WTC11 (cell line): ENCODE data around the gene DYNAP. TPM values are rescaled to one million over a fixed set of nuclear protein-coding genes. Genes with fewer than 3 reads are reported as not detected.

Experiments used
- CBFB ChIP-seq: sonication (generic); formaldehyde crosslinking; IDR thresholded peaks from 2 replicates; pipeline ENCODE4 v1.8.1; 2022; ENCODE audit warnings: mild to moderate bottlenecking, low read depth, missing genetic modification reagents
- EMX1 ChIP-seq: fragments of 250-450 bp; sonication (Bioruptor Pico); IDR thresholded peaks from 2 replicates; pipeline ENCODE4 v1.8.0; 2021; ENCODE audit warnings: mild to moderate bottlenecking
- FOXK1 ChIP-seq: sonication (generic); formaldehyde crosslinking; IDR thresholded peaks from 2 replicates; pipeline ENCODE4 v1.8.0; 2022; ENCODE audit warnings: mild to moderate bottlenecking, moderate library complexity, missing genetic modification reagents
- FOXP1 ChIP-seq: sonication (generic); formaldehyde crosslinking; IDR thresholded peaks from 2 replicates; pipeline ENCODE4 v1.8.0; 2022; ENCODE audit warnings: missing genetic modification reagents, mild to moderate bottlenecking, moderate library complexity, borderline replicate concordance
- HMGA2 ChIP-seq: fragments of 250-450 bp; sonication (Bioruptor Pico); IDR thresholded peaks from 2 replicates; pipeline ENCODE4 v1.4.0; 2021; ENCODE audit warnings: mild to moderate bottlenecking, moderate library complexity
- JUN ChIP-seq: sonication (generic); formaldehyde crosslinking; IDR thresholded peaks from 2 replicates; pipeline ENCODE4 v1.8.0; 2023; ENCODE audit warnings: mild to moderate bottlenecking, missing genetic modification reagents
- KAT7 ChIP-seq: sonication (generic); formaldehyde crosslinking; IDR thresholded peaks from 2 replicates; pipeline ENCODE4 v1.8.1; 2023; ENCODE audit warnings: missing genetic modification reagents, mild to moderate bottlenecking, borderline replicate concordance
- NR1H2 ChIP-seq: sonication (generic); formaldehyde crosslinking; IDR thresholded peaks from 2 replicates; pipeline ENCODE4 v1.9.0; 2021; ENCODE audit warnings: mild to moderate bottlenecking, moderate library complexity, missing genetic modification reagents
- PRRX2 ChIP-seq: fragments of 250-450 bp; sonication (Bioruptor Pico); IDR thresholded peaks from 2 replicates; pipeline ENCODE4 v1.8.0; 2021; ENCODE audit warnings: mild to moderate bottlenecking
- RELA ChIP-seq: sonication (generic); formaldehyde crosslinking; IDR thresholded peaks from 2 replicates; pipeline ENCODE4 v1.8.1; 2022; ENCODE audit warnings: missing genetic modification reagents, mild to moderate bottlenecking, borderline replicate concordance
- RORB ChIP-seq: fragments of 250-450 bp; sonication (Bioruptor Pico); IDR thresholded peaks from 2 replicates; pipeline ENCODE4 v1.9.0; 2021; ENCODE audit warnings: mild to moderate bottlenecking
- SMAD4 ChIP-seq: sonication (generic); formaldehyde crosslinking; IDR thresholded peaks from 2 replicates; pipeline ENCODE4 v1.8.0; 2022; ENCODE audit warnings: mild to moderate bottlenecking, missing genetic modification reagents
- TCF7 ChIP-seq: sonication (generic); formaldehyde crosslinking; IDR thresholded peaks from 2 replicates; pipeline ENCODE4 v1.8.0; 2022; ENCODE audit warnings: mild to moderate bottlenecking, low read depth, missing genetic modification reagents, moderate library complexity
- TEAD4 ChIP-seq: sonication (generic); formaldehyde crosslinking; IDR thresholded peaks from 2 replicates; pipeline ENCODE4 v1.8.0; 2022; ENCODE audit warnings: mild to moderate bottlenecking, missing genetic modification reagents
- ZNF121 ChIP-seq: sonication (generic); formaldehyde crosslinking; IDR thresholded peaks from 2 replicates; pipeline ENCODE4 v1.8.0; 2023; ENCODE audit warnings: missing genetic modification reagents
- ZNF263 ChIP-seq: sonication (generic); formaldehyde crosslinking; IDR thresholded peaks from 2 replicates; pipeline ENCODE4 v1.8.1; 2022; ENCODE audit warnings: low read depth, mild to moderate bottlenecking, moderate library complexity, missing genetic modification reagents
- ZNF423 ChIP-seq: fragments of 250-450 bp; sonication (Bioruptor Pico); IDR thresholded peaks from 2 replicates; pipeline ENCODE4 v2.1.2; 2022; ENCODE audit warnings: mild to moderate bottlenecking, moderate library complexity
- total RNA-seq: library from RNA; stranded (reverse); gene quantifications from 3 replicates; pipeline ENCODE4 v1.2.3, GENCODE V29; 2021
- TF ChIP-seq, protein P1 (sequence below): fragments of 250-450 bp; sonication (Bioruptor Pico); IDR thresholded peaks from 2 replicates; pipeline ENCODE4 v1.9.0; 2021; ENCODE audit warnings: mild to moderate bottlenecking, borderline replicate concordance
- TF ChIP-seq, protein P2 (sequence below): sonication (generic); formaldehyde crosslinking; IDR thresholded peaks from 2 replicates; pipeline ENCODE4 v1.8.1; 2023; ENCODE audit warnings: mild to moderate bottlenecking, missing genetic modification reagents
- TF ChIP-seq, protein P3 (sequence below): sonication (generic); formaldehyde crosslinking; conservative IDR thresholded peaks from 2 replicates; pipeline ENCODE4 v1.8.1; 2022; ENCODE audit warnings: mild to moderate bottlenecking, missing genetic modification reagents
- TF ChIP-seq, protein P4 (sequence below): sonication (generic); formaldehyde crosslinking; IDR thresholded peaks from 2 replicates; pipeline ENCODE4 v1.8.0; 2022; ENCODE audit warnings: mild to moderate bottlenecking, missing genetic modification reagents
- TF ChIP-seq, protein P5 (sequence below): fragments of 200-600 bp; IDR thresholded peaks from 2 replicates; pipeline ENCODE4 v1.8.0; 2022; ENCODE audit warnings: antibody characterized with exemption
- TF ChIP-seq, protein P6 (sequence below): sonication (generic); formaldehyde crosslinking; IDR thresholded peaks from 2 replicates; pipeline ENCODE4 v1.8.1; 2023; ENCODE audit warnings: mild to moderate bottlenecking, missing genetic modification reagents, moderate library complexity
- TF ChIP-seq, protein P7 (sequence below): sonication (generic); formaldehyde crosslinking; IDR thresholded peaks from 2 replicates; pipeline ENCODE4 v1.8.1; 2022; ENCODE audit warnings: low read depth, missing genetic modification reagents, borderline replicate concordance
- TF ChIP-seq, protein P8 (sequence below): sonication (generic); formaldehyde crosslinking; IDR thresholded peaks from 2 replicates; pipeline ENCODE4 v1.8.0; 2022; ENCODE audit warnings: mild to moderate bottlenecking, missing genetic modification reagents

DYNAP gene
- total RNA-seq, 1 experiment from 2014 or later: 0.94 TPM

DNA sequence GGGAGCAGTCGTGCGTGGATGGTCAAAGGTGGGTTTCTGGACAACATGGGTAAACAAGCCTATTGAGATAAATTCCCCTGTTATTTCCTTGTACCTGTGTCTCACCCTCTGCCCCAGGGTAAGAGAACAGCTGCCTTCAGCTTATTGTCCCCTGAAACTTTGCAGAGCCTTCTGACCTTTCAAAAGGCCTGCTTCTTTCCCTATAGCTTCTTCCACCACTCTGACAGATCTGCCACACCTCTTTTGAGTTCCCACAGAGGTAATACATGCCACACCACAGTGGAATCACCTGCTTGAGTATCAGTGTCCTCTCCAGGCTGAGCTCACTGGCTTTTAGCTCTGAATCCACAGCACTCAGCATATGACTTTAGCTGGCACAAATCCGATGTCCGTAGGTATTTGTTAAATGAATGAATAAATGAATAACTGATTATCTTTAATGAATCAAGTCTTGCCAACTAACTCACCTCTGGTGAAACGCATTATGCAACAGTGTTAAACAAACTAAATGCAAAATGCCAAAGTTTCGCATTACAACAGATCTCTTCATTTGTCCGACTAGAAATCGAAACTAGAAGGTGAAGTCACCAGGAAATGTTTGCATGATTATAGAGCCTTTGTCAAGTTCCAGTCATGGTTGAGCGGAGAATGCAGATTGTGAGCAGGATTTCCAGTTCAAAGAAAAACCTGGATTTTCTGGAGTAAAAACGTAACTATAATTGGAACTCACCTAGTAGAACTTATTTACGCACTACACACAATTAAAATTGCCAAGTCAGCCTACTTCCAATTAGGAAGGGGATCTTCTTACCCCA lies 16.4 kb downstream of the DYNAP start (continued):
- TF ChIP-seq, protein P1, sequence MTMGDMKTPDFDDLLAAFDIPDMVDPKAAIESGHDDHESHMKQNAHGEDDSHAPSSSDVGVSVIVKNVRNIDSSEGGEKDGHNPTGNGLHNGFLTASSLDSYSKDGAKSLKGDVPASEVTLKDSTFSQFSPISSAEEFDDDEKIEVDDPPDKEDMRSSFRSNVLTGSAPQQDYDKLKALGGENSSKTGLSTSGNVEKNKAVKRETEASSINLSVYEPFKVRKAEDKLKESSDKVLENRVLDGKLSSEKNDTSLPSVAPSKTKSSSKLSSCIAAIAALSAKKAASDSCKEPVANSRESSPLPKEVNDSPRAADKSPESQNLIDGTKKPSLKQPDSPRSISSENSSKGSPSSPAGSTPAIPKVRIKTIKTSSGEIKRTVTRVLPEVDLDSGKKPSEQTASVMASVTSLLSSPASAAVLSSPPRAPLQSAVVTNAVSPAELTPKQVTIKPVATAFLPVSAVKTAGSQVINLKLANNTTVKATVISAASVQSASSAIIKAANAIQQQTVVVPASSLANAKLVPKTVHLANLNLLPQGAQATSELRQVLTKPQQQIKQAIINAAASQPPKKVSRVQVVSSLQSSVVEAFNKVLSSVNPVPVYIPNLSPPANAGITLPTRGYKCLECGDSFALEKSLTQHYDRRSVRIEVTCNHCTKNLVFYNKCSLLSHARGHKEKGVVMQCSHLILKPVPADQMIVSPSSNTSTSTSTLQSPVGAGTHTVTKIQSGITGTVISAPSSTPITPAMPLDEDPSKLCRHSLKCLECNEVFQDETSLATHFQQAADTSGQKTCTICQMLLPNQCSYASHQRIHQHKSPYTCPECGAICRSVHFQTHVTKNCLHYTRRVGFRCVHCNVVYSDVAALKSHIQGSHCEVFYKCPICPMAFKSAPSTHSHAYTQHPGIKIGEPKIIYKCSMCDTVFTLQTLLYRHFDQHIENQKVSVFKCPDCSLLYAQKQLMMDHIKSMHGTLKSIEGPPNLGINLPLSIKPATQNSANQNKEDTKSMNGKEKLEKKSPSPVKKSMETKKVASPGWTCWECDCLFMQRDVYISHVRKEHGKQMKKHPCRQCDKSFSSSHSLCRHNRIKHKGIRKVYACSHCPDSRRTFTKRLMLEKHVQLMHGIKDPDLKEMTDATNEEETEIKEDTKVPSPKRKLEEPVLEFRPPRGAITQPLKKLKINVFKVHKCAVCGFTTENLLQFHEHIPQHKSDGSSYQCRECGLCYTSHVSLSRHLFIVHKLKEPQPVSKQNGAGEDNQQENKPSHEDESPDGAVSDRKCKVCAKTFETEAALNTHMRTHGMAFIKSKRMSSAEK: no peak
- no peak for TF ChIP-seq JUN
- TF ChIP-seq NR1H2 (CRISPR knock-in tag): no peak
- TF ChIP-seq, protein P2, sequence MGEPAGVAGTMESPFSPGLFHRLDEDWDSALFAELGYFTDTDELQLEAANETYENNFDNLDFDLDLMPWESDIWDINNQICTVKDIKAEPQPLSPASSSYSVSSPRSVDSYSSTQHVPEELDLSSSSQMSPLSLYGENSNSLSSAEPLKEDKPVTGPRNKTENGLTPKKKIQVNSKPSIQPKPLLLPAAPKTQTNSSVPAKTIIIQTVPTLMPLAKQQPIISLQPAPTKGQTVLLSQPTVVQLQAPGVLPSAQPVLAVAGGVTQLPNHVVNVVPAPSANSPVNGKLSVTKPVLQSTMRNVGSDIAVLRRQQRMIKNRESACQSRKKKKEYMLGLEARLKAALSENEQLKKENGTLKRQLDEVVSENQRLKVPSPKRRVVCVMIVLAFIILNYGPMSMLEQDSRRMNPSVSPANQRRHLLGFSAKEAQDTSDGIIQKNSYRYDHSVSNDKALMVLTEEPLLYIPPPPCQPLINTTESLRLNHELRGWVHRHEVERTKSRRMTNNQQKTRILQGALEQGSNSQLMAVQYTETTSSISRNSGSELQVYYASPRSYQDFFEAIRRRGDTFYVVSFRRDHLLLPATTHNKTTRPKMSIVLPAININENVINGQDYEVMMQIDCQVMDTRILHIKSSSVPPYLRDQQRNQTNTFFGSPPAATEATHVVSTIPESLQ (CRISPR knock-in tag): no peak
- TF ChIP-seq ZNF263 (CRISPR knock-in tag): no peak
- TF ChIP-seq, protein P3, sequence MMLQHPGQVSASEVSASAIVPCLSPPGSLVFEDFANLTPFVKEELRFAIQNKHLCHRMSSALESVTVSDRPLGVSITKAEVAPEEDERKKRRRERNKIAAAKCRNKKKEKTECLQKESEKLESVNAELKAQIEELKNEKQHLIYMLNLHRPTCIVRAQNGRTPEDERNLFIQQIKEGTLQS (CRISPR knock-in tag): no peak
- TF ChIP-seq CBFB (CRISPR knock-in tag): no peak
- TF ChIP-seq, protein P4, sequence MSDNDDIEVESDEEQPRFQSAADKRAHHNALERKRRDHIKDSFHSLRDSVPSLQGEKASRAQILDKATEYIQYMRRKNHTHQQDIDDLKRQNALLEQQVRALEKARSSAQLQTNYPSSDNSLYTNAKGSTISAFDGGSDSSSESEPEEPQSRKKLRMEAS (CRISPR knock-in tag): peak; percentile 20; the same call in 1 of the 2 replicates
- TF ChIP-seq, protein P5, sequence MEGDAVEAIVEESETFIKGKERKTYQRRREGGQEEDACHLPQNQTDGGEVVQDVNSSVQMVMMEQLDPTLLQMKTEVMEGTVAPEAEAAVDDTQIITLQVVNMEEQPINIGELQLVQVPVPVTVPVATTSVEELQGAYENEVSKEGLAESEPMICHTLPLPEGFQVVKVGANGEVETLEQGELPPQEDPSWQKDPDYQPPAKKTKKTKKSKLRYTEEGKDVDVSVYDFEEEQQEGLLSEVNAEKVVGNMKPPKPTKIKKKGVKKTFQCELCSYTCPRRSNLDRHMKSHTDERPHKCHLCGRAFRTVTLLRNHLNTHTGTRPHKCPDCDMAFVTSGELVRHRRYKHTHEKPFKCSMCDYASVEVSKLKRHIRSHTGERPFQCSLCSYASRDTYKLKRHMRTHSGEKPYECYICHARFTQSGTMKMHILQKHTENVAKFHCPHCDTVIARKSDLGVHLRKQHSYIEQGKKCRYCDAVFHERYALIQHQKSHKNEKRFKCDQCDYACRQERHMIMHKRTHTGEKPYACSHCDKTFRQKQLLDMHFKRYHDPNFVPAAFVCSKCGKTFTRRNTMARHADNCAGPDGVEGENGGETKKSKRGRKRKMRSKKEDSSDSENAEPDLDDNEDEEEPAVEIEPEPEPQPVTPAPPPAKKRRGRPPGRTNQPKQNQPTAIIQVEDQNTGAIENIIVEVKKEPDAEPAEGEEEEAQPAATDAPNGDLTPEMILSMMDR: no peak
- TF ChIP-seq, protein P6, sequence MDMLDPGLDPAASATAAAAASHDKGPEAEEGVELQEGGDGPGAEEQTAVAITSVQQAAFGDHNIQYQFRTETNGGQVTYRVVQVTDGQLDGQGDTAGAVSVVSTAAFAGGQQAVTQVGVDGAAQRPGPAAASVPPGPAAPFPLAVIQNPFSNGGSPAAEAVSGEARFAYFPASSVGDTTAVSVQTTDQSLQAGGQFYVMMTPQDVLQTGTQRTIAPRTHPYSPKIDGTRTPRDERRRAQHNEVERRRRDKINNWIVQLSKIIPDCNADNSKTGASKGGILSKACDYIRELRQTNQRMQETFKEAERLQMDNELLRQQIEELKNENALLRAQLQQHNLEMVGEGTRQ: no peak
- no peak for TF ChIP-seq KAT7 (CRISPR knock-in tag)
- no peak for TF ChIP-seq FOXK1 (CRISPR knock-in tag)
- TF ChIP-seq, protein P7, sequence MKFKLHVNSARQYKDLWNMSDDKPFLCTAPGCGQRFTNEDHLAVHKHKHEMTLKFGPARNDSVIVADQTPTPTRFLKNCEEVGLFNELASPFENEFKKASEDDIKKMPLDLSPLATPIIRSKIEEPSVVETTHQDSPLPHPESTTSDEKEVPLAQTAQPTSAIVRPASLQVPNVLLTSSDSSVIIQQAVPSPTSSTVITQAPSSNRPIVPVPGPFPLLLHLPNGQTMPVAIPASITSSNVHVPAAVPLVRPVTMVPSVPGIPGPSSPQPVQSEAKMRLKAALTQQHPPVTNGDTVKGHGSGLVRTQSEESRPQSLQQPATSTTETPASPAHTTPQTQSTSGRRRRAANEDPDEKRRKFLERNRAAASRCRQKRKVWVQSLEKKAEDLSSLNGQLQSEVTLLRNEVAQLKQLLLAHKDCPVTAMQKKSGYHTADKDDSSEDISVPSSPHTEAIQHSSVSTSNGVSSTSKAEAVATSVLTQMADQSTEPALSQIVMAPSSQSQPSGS: no peak
- no peak for TF ChIP-seq ZNF121 (CRISPR knock-in tag)
- TF ChIP-seq RORB: no peak
- TF ChIP-seq TCF7 (CRISPR knock-in tag): no peak
- no peak for TF ChIP-seq ZNF423
- no peak for TF ChIP-seq RELA (CRISPR knock-in tag)
- TF ChIP-seq, protein P8, sequence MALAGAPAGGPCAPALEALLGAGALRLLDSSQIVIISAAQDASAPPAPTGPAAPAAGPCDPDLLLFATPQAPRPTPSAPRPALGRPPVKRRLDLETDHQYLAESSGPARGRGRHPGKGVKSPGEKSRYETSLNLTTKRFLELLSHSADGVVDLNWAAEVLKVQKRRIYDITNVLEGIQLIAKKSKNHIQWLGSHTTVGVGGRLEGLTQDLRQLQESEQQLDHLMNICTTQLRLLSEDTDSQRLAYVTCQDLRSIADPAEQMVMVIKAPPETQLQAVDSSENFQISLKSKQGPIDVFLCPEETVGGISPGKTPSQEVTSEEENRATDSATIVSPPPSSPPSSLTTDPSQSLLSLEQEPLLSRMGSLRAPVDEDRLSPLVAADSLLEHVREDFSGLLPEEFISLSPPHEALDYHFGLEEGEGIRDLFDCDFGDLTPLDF (CRISPR knock-in tag): no peak
- TF ChIP-seq SMAD4: no peak
- no peak for TF ChIP-seq HMGA2 (CRISPR knock-in tag)
- TF ChIP-seq FOXP1: no peak
- TF ChIP-seq TEAD4 (CRISPR knock-in tag): no peak
- no peak for TF ChIP-seq EMX1
- no peak for TF ChIP-seq PRRX2
